Measurements from ENCODE around the gene ADAMTS2. TPM values are rescaled to one million over a fixed set of nuclear protein-coding genes. Genes with fewer than 3 reads are reported as not detected.

Gene ADAMTS2
- total RNA-seq, 1 experiment from 2014 or later, result not detected

GRCh38 chr5:179302499-179303185 is 42.6 kb downstream of the ADAMTS2 start:
- no peak overlapping the region for H3K27ac ChIP-seq (ENCODE audit: low read length)
- CTCF ChIA-PET, result no interaction called here

GRCh38 chr5:179301796-179302195 is 43.5 kb downstream of the ADAMTS2 start:
- Histone ChIP-seq H3K9ac (ENCODE audit: low read length) (no peak overlapping the region), H3K36me3 (ENCODE audit: low read depth, low read length) (no peaks in the 10 kb centered on the region), H3K27me3 (ENCODE audit: low read length) (peaks cover 48% of the 10 kb centered on the region), H3K9me2 (replicated peaks; ENCODE audit: low read length) (no peaks in the 10 kb centered on the region), H3K79me2 (ENCODE audit: low read length) (no peaks in the 10 kb centered on the region), H3K4me1 (ENCODE audit: insufficient read depth, low read length) (no peaks in the 10 kb centered on the region), H3K27ac (ENCODE audit: low read length) (no peak overlapping the region), H2AFZ (ENCODE audit: low read length) (no peak overlapping the region), H3F3A (ENCODE audit: low read length, unreplicated experiment) (no peaks in the 10 kb centered on the region), H3K9me3 (ENCODE audit: low read length) (peaks cover 6% of the 10 kb centered on the region; the same call in 1 of the 2 replicates), H4K20me1 (ENCODE audit: low read length) (no peaks in the 10 kb centered on the region), H3K4me3 (ENCODE audit: low read length) (no peak overlapping the region), H3K4me2 (ENCODE audit: low read length) (no peak overlapping the region)
- intact Hi-C loops (cut with micrococcal nuclease), result no loop called here
- ChIA-PET POLR2A (ENCODE audit: unreplicated experiment) (no interaction called here), CTCF (no interaction called here)
- no TSS peak for BruUV-seq (replicated peaks)
- DNase-seq, result no peak
- no peak for ATAC-seq
- TF ChIP-seq CTCF (conservative IDR thresholded peaks at IDR 0.05; ENCODE audit: low read depth, low read length) (no peak), EZH2phosphoT487 (IDR thresholded peaks at IDR 0.05; ENCODE audit: borderline replicate concordance, low read length) (no peak), EZH2 (IDR thresholded peaks at IDR 0.05; ENCODE audit: low read length, unreplicated experiment) (no peak)

More at GRCh38 chr5:179302499-179303185, 42.6 kb downstream of the ADAMTS2 start:
- no peak overlapping the region for H2AFZ ChIP-seq (ENCODE audit: low read length)
- peaks cover 6% of the 10 kb centered on the region; the same call in 1 of the 2 replicates for H3K9me3 ChIP-seq (ENCODE audit: low read length)
- peaks cover 40% of the 10 kb centered on the region for H3K27me3 ChIP-seq (ENCODE audit: low read length)
- DNase-seq, result no peak
- intact Hi-C loops (cut with micrococcal nuclease), result no loop called here
- no peaks in the 10 kb centered on the region for H3K9me2 ChIP-seq (replicated peaks; ENCODE audit: low read length)
- H3K9ac ChIP-seq (ENCODE audit: low read length), result no peak overlapping the region
- BruUV-seq (replicated peaks), result no TSS peak
- H3K79me2 ChIP-seq (ENCODE audit: low read length), result no peaks in the 10 kb centered on the region
- no peaks in the 10 kb centered on the region for H3K36me3 ChIP-seq (ENCODE audit: low read depth, low read length)
- no peak overlapping the region for H3K4me3 ChIP-seq (ENCODE audit: low read length)
- no peak overlapping the region for H3K4me2 ChIP-seq (ENCODE audit: low read length)
- POLR2A ChIA-PET (ENCODE audit: unreplicated experiment), result no interaction called here
- H4K20me1 ChIP-seq (ENCODE audit: low read length), result no peaks in the 10 kb centered on the region
- TF ChIP-seq CTCF (conservative IDR thresholded peaks at IDR 0.05; ENCODE audit: low read depth, low read length), result no peak
- TF ChIP-seq EZH2phosphoT487 (IDR thresholded peaks at IDR 0.05; ENCODE audit: borderline replicate concordance, low read length), result no peak
- TF ChIP-seq EZH2 (IDR thresholded peaks at IDR 0.05; ENCODE audit: low read length, unreplicated experiment), result no peak
- no peak for ATAC-seq
- H3K4me1 ChIP-seq (ENCODE audit: insufficient read depth, low read length), result no peaks in the 10 kb centered on the region
- no peaks in the 10 kb centered on the region for H3F3A ChIP-seq (ENCODE audit: low read length, unreplicated experiment)

- intact Hi-C loops (cut with micrococcal nuclease), result no loop called here
- ATAC-seq (no peak), DNase-seq (no peak)
- H3K4me2 ChIP-seq (ENCODE audit: low read length), result no peak overlapping the region
- no peak overlapping the region for H3K27ac ChIP-seq (ENCODE audit: low read length)
- no peaks in the 10 kb centered on the region for H3K79me2 ChIP-seq (ENCODE audit: low read length)
- no peak overlapping the region for H3K4me3 ChIP-seq (ENCODE audit: low read length)
- H3K4me1 ChIP-seq (ENCODE audit: insufficient read depth, low read length), result no peaks in the 10 kb centered on the region
- no peaks in the 10 kb centered on the region for H4K20me1 ChIP-seq (ENCODE audit: low read length)
- no TSS peak for BruUV-seq (replicated peaks)
- H3K36me3 ChIP-seq (ENCODE audit: low read depth, low read length), result no peaks in the 10 kb centered on the region
- H2AFZ ChIP-seq (ENCODE audit: low read length), result no peak overlapping the region
- peaks cover 52% of the 10 kb centered on the region for H3K27me3 ChIP-seq (ENCODE audit: low read length)
- no peaks in the 10 kb centered on the region for H3F3A ChIP-seq (ENCODE audit: low read length, unreplicated experiment)
- CTCF ChIA-PET, result no interaction called here
- H3K9me3 ChIP-seq (ENCODE audit: low read length), result peaks cover 6% of the 10 kb centered on the region; the same call in 1 of the 2 replicates
- no peak for TF ChIP-seq EZH2phosphoT487 (IDR thresholded peaks at IDR 0.05; ENCODE audit: borderline replicate concordance, low read length)
- POLR2A ChIA-PET (ENCODE audit: unreplicated experiment), result no interaction called here
- no peaks in the 10 kb centered on the region for H3K9me2 ChIP-seq (replicated peaks; ENCODE audit: low read length)
- H3K9ac ChIP-seq (ENCODE audit: low read length), result no peak overlapping the region
These were observed 43.9 kb downstream of the ADAMTS2 start for GRCh38 chr5:179301376-179301775.
